Stomach (tissue), 9 donors: ENCODE data around the gene DVL3. TPM values are rescaled to one million over a fixed set of nuclear protein-coding genes. Genes with fewer than 3 reads are reported as not detected.

Experiments used
- DNase-seq, 2 donors: peaks; one replicate each; pipeline versions ENCODE4 v3.0.0 to v3.0.0-alpha.2; 2013 to 2019
- H3K27ac ChIP-seq, 5 donors: fragments of 200-600 bp in 4 of 5; sonication (generic) in 4 of 5; one replicate each; pipeline ENCODE4 v1.5.1; 2013 to 2019; ENCODE audit warnings: mild to moderate bottlenecking in 1 of 5, moderate library complexity in 1 of 5
- H3K27me3 ChIP-seq, 3 donors: fragments of 200-600 bp; sonication (generic); one replicate each; pipeline ENCODE4 v1.5.1; 2017 to 2019; ENCODE audit warnings: mixed run types in 1 of 3
- H3K36me3 ChIP-seq, 4 donors: fragments of 200-600 bp; sonication (generic); 1 replicate in 3 of 4; 2 replicates in 1 of 4; pipeline ENCODE4 v1.5.1; 2016 to 2019
- H3K4me1 ChIP-seq, 4 donors: fragments of 200-600 bp; sonication (generic); one replicate each; pipeline ENCODE4 v1.5.1; 2016 to 2019
- H3K4me3 ChIP-seq, 4 donors: fragments of 200-600 bp; sonication (generic) in 3 of 4; one replicate each; pipeline ENCODE4 v1.5.1; 2016 to 2019; ENCODE audit warnings: mild to moderate bottlenecking in 1 of 4
- H3K9me3 ChIP-seq, 4 donors: fragments of 200-600 bp; sonication (generic); one replicate each; pipeline ENCODE4 v1.5.1; 2016 to 2019
- CTCF ChIP-seq, 7 experiments: fragments of 450-650 bp in 4 of 7; fragments of 200-600 bp in 3 of 7; sonication (generic) in 3 of 7; IDR thresholded peaks; one replicate each; pipeline ENCODE4 v1.5.1; 2016 to 2019; ENCODE audit warnings: antibody characterized with exemption in 7 of 7, control low read depth in 2 of 7, mild to moderate bottlenecking in 1 of 7
- EP300 ChIP-seq: sonication (generic); formaldehyde crosslinking; IDR thresholded peaks from one replicate; pipeline ENCODE4 v1.6.1; 2017; ENCODE audit warnings: antibody characterized with exemption
- POLR2A ChIP-seq, 4 donors: fragments of 450-650 bp; IDR thresholded peaks; one replicate each; pipeline ENCODE4 v1.6.1; 2016; ENCODE audit warnings: antibody characterized with exemption in 4 of 4, control low read depth in 2 of 4, mild to moderate bottlenecking in 1 of 4, moderate library complexity in 1 of 4
- POLR2AphosphoS5 ChIP-seq, 3 donors: sonication (generic); formaldehyde crosslinking; IDR thresholded peaks; one replicate each; pipeline ENCODE4 v1.6.1; 2016; ENCODE audit warnings: antibody characterized with exemption in 3 of 3
- WGBS, 5 donors: extraction: QIAGEN DNeasy Blood & Tissue Kit in 3 of 5; methylation state at CpG; one replicate each; pipeline versions ENCODE4 v1.1.5 to v1.1.7; 2013 to 2018; 5-methylcytosine and 5-hydroxymethylcytosine counted together
- intact Hi-C: fragments of 100-400 bp; cut with DNase I; formaldehyde crosslinking; loops from one replicate; pipeline ENCODE4 v1.15.1; 2023; ENCODE audit warnings: low total_unique reads
- polyA plus RNA-seq, 3 donors: library from polyadenylated mRNA; stranded (reverse); fragments of 200-250 nt; gene quantifications; one replicate each; pipeline ENCODE4 v1.2.3, GENCODE V29; 2013
- total RNA-seq, 5 donors: library from RNA; depleted of rRNA; stranded (reverse); fragments of >200 nt; gene quantifications; one replicate each; pipeline versions ENCODE4 v1.1.0 to v1.2.3, GENCODE V29; 2014 to 2016
- donor health status: healthy with polysubstance abuse.
- donor health status: Bipolar disorder and iron deficiency.
- donor health status: healthy.

DVL3 gene
- total and polyA plus RNA-seq, 8 donors = 21.2 to 107 (median 40.2) TPM

GRCh38 chr3:184172681-184173373, 17.6 kb downstream of the DVL3 start:
- H3K4me1 ChIP-seq = peaks cover 24 to 37% (median 34%) of the 10 kb centered on the region in 4 donors
- H3K4me3 ChIP-seq = no peak overlapping the region
- peak overlapping the region in 1 of 5 donors; percentile 76 for H3K27ac ChIP-seq
- no peaks in the 10 kb centered on the region for H3K27me3 ChIP-seq
- peaks cover 42 to 59% (median 59%) of the 10 kb centered on the region in 4 donors for H3K36me3 ChIP-seq
- no peak for DNase-seq
- intact Hi-C loops = no loop called here
- 74 to 92% (median 88%) methylated on average over 5 of the region's 5 CpGs for WGBS, 5 donors
- no peak for TF ChIP-seq CTCF (IDR thresholded peaks at IDR 0.05)
- H3K9me3 ChIP-seq = no peaks in the 10 kb centered on the region

GRCh38 chr3:184173374-184173722, 18.2 kb downstream of the DVL3 start:
- Histone ChIP-seq H3K27me3 (no peaks in the 10 kb centered on the region), H3K36me3 (peaks cover 43 to 59% (median 59%) of the 10 kb centered on the region in 4 donors), H3K4me1 (peaks cover 29 to 42% (median 39%) of the 10 kb centered on the region in 4 donors), H3K27ac (peak overlapping the region in 3 of 5 donors; percentile 54 to 92 (median 76)), H3K4me3 (no peak overlapping the region), H3K9me3 (no peaks in the 10 kb centered on the region)
- 87 to 97% (median 92%) methylated on average over 2 of the region's 2 CpGs for WGBS, 5 donors
- no peak for DNase-seq
- intact Hi-C loops = no loop called here
- TF ChIP-seq CTCF (IDR thresholded peaks at IDR 0.05) (no peak), POLR2AphosphoS5 (IDR thresholded peaks at IDR 0.05) (no peak), EP300 (no peak), POLR2A (IDR thresholded peaks at IDR 0.05) (no peak)

DNA sequence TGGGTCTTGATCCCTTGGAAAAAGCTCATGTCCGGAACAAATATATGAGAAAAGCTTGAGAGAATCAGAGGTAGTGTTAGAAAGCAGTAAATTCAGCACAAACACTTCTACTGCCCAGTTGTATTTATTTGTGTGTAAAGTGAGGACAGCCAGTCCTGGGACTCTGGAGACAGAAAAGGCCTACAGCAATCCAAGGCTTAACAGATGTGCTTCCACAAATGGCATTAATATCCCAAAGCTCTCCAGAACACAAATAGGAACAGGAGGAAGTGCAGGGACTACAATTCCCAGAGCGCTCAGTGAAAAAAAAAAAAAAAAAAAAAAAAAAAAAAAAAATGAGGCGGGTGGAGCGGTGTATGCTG, 19.1 kb downstream of the DVL3 start:
- Histone ChIP-seq H3K4me3 (peak overlapping the region in 1 of 4 donors; percentile 94), H3K27me3 (no peaks in the 10 kb centered on the region), H3K9me3 (no peaks in the 10 kb centered on the region), H3K4me1 (peaks cover 29 to 51% (median 47%) of the 10 kb centered on the region in 4 donors), H3K36me3 (peaks cover 45 to 59% (median 59%) of the 10 kb centered on the region in 4 donors), H3K27ac (peak overlapping the region in 4 of 5 donors; percentile 35 to 92 (median 65))
- TF ChIP-seq POLR2AphosphoS5 (IDR thresholded peaks at IDR 0.05) (no peak), EP300 (no peak)
- WGBS, 5 donors = 14 to 19% (median 19%) methylated on average over 4 of the region's 4 CpGs
- intact Hi-C loops = no loop called here
- DNase-seq = no peak

DNA sequence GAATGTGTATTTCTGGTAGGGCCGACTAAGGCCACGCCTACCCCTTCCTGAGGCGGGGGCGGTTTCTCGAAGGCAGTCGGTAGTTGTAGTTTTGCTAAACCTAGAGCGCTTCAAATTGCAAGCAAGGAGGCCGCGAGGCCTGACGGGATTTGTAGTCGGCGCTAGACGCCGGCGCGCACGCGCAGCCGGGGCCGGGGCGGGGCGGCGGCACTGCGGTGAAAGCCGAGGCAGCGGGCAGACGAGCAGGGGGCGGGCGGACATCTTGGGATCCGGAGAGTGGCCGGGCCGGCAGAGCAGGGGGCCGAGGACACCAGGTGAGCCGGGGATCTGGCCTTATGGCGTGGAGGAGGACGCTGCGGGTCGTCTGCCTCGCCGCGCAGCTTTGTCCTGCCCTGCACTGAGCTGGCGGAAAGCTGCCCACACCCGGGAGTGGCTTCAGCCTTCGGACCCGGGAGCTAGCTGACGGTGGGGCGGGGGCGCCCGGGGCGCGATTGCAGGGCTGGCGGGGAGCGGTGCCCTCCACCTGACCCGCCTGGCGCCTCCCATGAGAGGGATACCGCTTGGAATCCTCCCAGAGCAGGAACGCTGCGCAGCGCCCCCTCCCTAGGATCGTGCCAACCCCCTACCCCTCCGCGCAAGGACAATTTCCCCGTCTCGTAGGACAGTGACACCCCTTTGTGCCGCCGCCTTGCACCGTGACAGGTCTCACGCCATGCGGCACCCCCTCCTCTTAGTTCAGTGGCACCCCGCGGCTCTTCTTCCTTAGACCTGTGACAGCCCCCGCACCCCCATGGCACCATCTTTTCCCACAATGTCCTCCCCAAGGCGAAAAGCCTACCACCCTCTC, 19.7 kb downstream of the DVL3 start, which contains the start of gene AP2M1:
Gene AP2M1, plus strand, starts transcription at position 210 of the 847 bp plus-strand sequence. CDS start 2,139 bp downstream, outside the sequence.
- 0 to 1% (median 0%) methylated on average over 23 to 73 of the region's 73 CpGs for WGBS, 5 donors
- DNase-seq = peak; percentile 99 to 100
- Histone ChIP-seq H3K36me3 (peaks cover 46 to 59% (median 59%) of the 10 kb centered on the region in 4 donors), H3K4me1 (peaks cover 29 to 54% (median 49%) of the 10 kb centered on the region in 4 donors), H3K27ac (peak within 1 kb of the TSS; percentile 89 to 94 (median 92)), H3K27me3 (no peaks in the 10 kb centered on the region), H3K4me3 (peak within 1 kb of the TSS; percentile 87 to 100 (median 96)), H3K9me3 (no peaks in the 10 kb centered on the region)
- intact Hi-C loops = no loop called here
- TF ChIP-seq EP300 (no peak), CTCF (IDR thresholded peaks at IDR 0.05) (no peak), POLR2AphosphoS5 (IDR thresholded peaks at IDR 0.05) (peak; percentile 71 to 92 (median 79)), POLR2A (IDR thresholded peaks at IDR 0.05) (peak in 1 of 4 donors; percentile 58)
